ENCODE results near the gene FOXB1.

GRCh38 chr15:60001610-60002527 is 2.2 kb upstream of the FOXB1 start:
- TF ChIP-seq CTCF (IDR thresholded peaks at IDR 0.05) (no peak), POLR2A (IDR thresholded peaks at IDR 0.05) (no peak)

Measured in stomach (tissue), 4 donors.